ENCODE measurements around the gene PPL. TPM values are rescaled to one million over a fixed set of nuclear protein-coding genes. Genes with fewer than 3 reads are reported as not detected.
A peak's percentile ranks its signal among the peaks of the same experiment; 100 is the strongest.

Gene PPL
- total RNA-seq (2022) (49.1 and 50.1 TPM in 2 replicates), Bru-seq, nascent RNA (percentile 60 among the genes with signal in this experiment), BruChase-seq, experiment 1, labeled RNA remaining after a 6-hour chase (percentile 70 among the genes with signal in this experiment), BruChase-seq, experiment 2, labeled RNA remaining after a 2-hour chase (percentile 73 among the genes with signal in this experiment)
- long read RNA-seq, full-length matches to known transcripts: 24 of 55 reads
- long read RNA-seq, partial matches to known transcripts: 11 of 55 reads
- long read RNA-seq, other reads (novel, unspliced or antisense): 20 of 55 reads

GRCh38 chr16:4936991-4937781, at the start of gene PPL:
PPL (minus strand) TSS chr16:4937148; CDS start chr16:4937045, 103 bp downstream.
- POLR2A ChIA-PET: interaction anchor here (0.5 to 3.8 kb wide), 17 partner anchors 7 to 243 kb away, joined by 3 to 45 read pairs (median 6); partner anchors contain the start of genes ANKS3, DNAAF8, GLYR1 and SEC14L5
- Mint-ChIP-seq H3K27me3 (ENCODE audit: insufficient read depth, unreplicated experiment) (no peaks in the 10 kb centered on the region), H3K4me3 (ENCODE audit: unreplicated experiment) (peak within 1 kb of the TSS; percentile 86), H3K4me1 (ENCODE audit: insufficient read depth, unreplicated experiment) (peaks cover 28% of the 10 kb centered on the region), H3K9me3 (ENCODE audit: unreplicated experiment) (no peaks in the 10 kb centered on the region), H3K36me3 (ENCODE audit: insufficient read depth, unreplicated experiment) (peaks cover 29% of the 10 kb centered on the region), H3K27ac (ENCODE audit: low read depth, unreplicated experiment) (no peak within 1 kb of the TSS)
- DNase-seq (ENCODE audit: unreplicated experiment): peak; percentile 86
- no TSS peak for BruUV-seq (replicated peaks)
- CTCF ChIA-PET: interaction anchor here (0.6 to 4.3 kb wide), 8 partner anchors 7 to 94 kb away, joined by 3 to 33 read pairs (median 8); no protein-coding TSS in a partner anchor
- no peak for TF ChIP-seq CTCF (IDR thresholded peaks at IDR 0.05; ENCODE audit: unreplicated experiment)
- intact Hi-C loops (cut with micrococcal nuclease): loop anchor here (10.0 kb wide), 1 partner anchor 52 kb away; no protein-coding TSS in a partner anchor

GRCh38 chr16:4984174-4984990, 47.4 kb upstream of the PPL start:
- BruUV-seq (replicated peaks): no TSS peak
- Mint-ChIP-seq H3K4me3 (ENCODE audit: unreplicated experiment) (no peak overlapping the region), H3K36me3 (ENCODE audit: insufficient read depth, unreplicated experiment) (no peaks in the 10 kb centered on the region), H3K27me3 (ENCODE audit: insufficient read depth, unreplicated experiment) (peaks cover 42% of the 10 kb centered on the region), H3K27ac (ENCODE audit: low read depth, unreplicated experiment) (no peak overlapping the region), H3K4me1 (ENCODE audit: insufficient read depth, unreplicated experiment) (no peaks in the 10 kb centered on the region), H3K9me3 (ENCODE audit: unreplicated experiment) (no peaks in the 10 kb centered on the region)
- intact Hi-C loops (cut with micrococcal nuclease): no loop called here
- POLR2A ChIA-PET: no interaction called here
- no peak for TF ChIP-seq CTCF (IDR thresholded peaks at IDR 0.05; ENCODE audit: unreplicated experiment)
- DNase-seq (ENCODE audit: unreplicated experiment): no peak
- CTCF ChIA-PET: interaction anchor here (1.0 kb wide), 1 partner anchor 36 kb away, joined by 3 read pairs; no protein-coding TSS in a partner anchor

GRCh38 chr16:4982056-4982867, 45.3 kb upstream of the PPL start:
- no TSS peak for BruUV-seq (replicated peaks)

More at GRCh38 chr16:4982056-4982867, 45.3 kb upstream of the PPL start:
- no peak for DNase-seq (ENCODE audit: unreplicated experiment)
- H3K9me3 Mint-ChIP-seq (ENCODE audit: unreplicated experiment): no peaks in the 10 kb centered on the region
- CTCF ChIA-PET: no interaction called here
- no peaks in the 10 kb centered on the region for H3K4me1 Mint-ChIP-seq (ENCODE audit: insufficient read depth, unreplicated experiment)
- no peak for TF ChIP-seq CTCF (IDR thresholded peaks at IDR 0.05; ENCODE audit: unreplicated experiment)
- POLR2A ChIA-PET: no interaction called here
- no peaks in the 10 kb centered on the region for H3K36me3 Mint-ChIP-seq (ENCODE audit: insufficient read depth, unreplicated experiment)
- peaks cover 21% of the 10 kb centered on the region for H3K27me3 Mint-ChIP-seq (ENCODE audit: insufficient read depth, unreplicated experiment)
- intact Hi-C loops (cut with micrococcal nuclease): no loop called here
- H3K4me3 Mint-ChIP-seq (ENCODE audit: unreplicated experiment): no peak overlapping the region
- no peak overlapping the region for H3K27ac Mint-ChIP-seq (ENCODE audit: low read depth, unreplicated experiment)
